HCT116 (cell line): ENCODE data around the gene C12orf43. TPM values are rescaled to one million over a fixed set of nuclear protein-coding genes. Genes with fewer than 3 reads are reported as not detected.

Source experiments
- ATAC-seq: fragments of 200-7000 bp; cut with Tn5 transposase; 2 replicates; pipeline ENCODE4 v1.9.1; 2020; ENCODE audit warnings: mild to moderate bottlenecking, moderate library complexity
- BruUV-seq: library from RNA; stranded (reverse); fragments of 400-500 nt; replicated peaks from 2 replicates; lab custom pipeline; 2021; lab: Mats Ljungman, UMichigan
- CTCF ChIA-PET: fragments of 300-600 bp; sonication (Branson Sonifier 250); formaldehyde crosslinking; loops from one replicate; lab custom pipeline; 2021; ENCODE audit warnings: antibody characterized with exemption; lab: Charles Lee
- POLR2A ChIA-PET: fragments of 300-600, 350-600 bp; sonication (Branson Sonifier 250); formaldehyde crosslinking; loops from one replicate; lab custom pipeline; 2021; ENCODE audit warnings: antibody characterized with exemption; lab: Charles Lee
- RAD21 ChIA-PET, 2 experiments: fragments of 300-600 bp; sonication (Branson Sonifier 250); formaldehyde crosslinking; loops; one replicate each; lab custom pipeline; 2023; ENCODE audit warnings: low total read pairs in 2 of 2; ENCODE audit not compliant: uncharacterized antibody in 2 of 2, unreplicated experiment in 2 of 2, low non-redundant PET in 1 of 2; lab: Charles Lee
- DNase-seq: peaks from one replicate; pipeline ENCODE4 v3.0.0-alpha.2; 2010; ENCODE audit warnings: low read depth, low spot score
- H2AFZ ChIP-seq: fragments of 200-600 bp; shearing (Covaris generic), sonication (generic); 2 replicates; pipeline ENCODE4 v1.6.1; 2017; ENCODE audit warnings: low read depth, mixed run types, mixed read lengths, antibody characterized with exemption, low read length; ENCODE audit not compliant: poor library complexity, severe bottlenecking
- H3K27ac ChIP-seq: 2 replicates; pipeline ENCODE4 v1.5.1; 2012; ENCODE audit warnings: low read depth, low read length
- H3K27me3 ChIP-seq: fragments of 200-600 bp; sonication (generic); 2 replicates; pipeline ENCODE4 v1.6.1; 2016; ENCODE audit warnings: mixed run types, low read length, mixed read lengths; ENCODE audit not compliant: insufficient read depth
- H3K36me3 ChIP-seq, 2 experiments: fragments of 200-500 bp in 1 of 2; fragments of 200-600 bp in 1 of 2; sonication (Bioruptor generic) in 1 of 2; sonication (generic) in 1 of 2; 2 replicates each; pipeline versions ENCODE4 v1.5.1 to v1.6.1; 2014 to 2016; ENCODE audit warnings: low read length in 2 of 2, inconsistent platforms in 1 of 2, mixed read lengths in 1 of 2, mixed run types in 1 of 2; ENCODE audit not compliant: insufficient read depth in 2 of 2, control insufficient read depth in 1 of 2
- H3K4me1 ChIP-seq, 2 experiments: fragments of 200-600 bp in 1 of 2; sonication (generic) in 1 of 2; 2 replicates each; pipeline versions ENCODE4 v1.5.1 to v1.6.1; 2012 to 2017; ENCODE audit warnings: low read length in 2 of 2, inconsistent platforms in 1 of 2, mild to moderate bottlenecking in 1 of 2, mixed read lengths in 1 of 2, mixed run types in 1 of 2, moderate library complexity in 1 of 2; ENCODE audit not compliant: insufficient read depth in 2 of 2, control insufficient read depth in 1 of 2
- H3K4me2 ChIP-seq: fragments of 200-600 bp; sonication (generic); 2 replicates; pipeline ENCODE4 v1.6.1; 2017; ENCODE audit warnings: mixed run types, low read length, mixed read lengths
- H3K4me3 ChIP-seq, 2 experiments: fragments of 200-600 bp in 1 of 2; sonication (generic) in 1 of 2; replicated peaks in 1 of 2; 2 replicates each; pipeline ENCODE4 v1.5.1; 2011 to 2016; ENCODE audit warnings: low read length in 2 of 2, control low read depth in 1 of 2, low read depth in 1 of 2, mild to moderate bottlenecking in 1 of 2, mixed read lengths in 1 of 2, mixed run types in 1 of 2
- H3K79me2 ChIP-seq: fragments of 200-600 bp; sonication (generic); 2 replicates; pipeline ENCODE4 v1.6.1; 2017; ENCODE audit warnings: mild to moderate bottlenecking, mixed run types, low read length, moderate library complexity, mixed read lengths; ENCODE audit not compliant: insufficient read depth
- H3K9ac ChIP-seq: fragments of 200-600 bp; sonication (generic); 2 replicates; pipeline ENCODE4 v1.6.1; 2016; ENCODE audit warnings: low read length, mixed read lengths
- H3K9me2 ChIP-seq: fragments of 200-600 bp; sonication (generic), shearing (Covaris generic); 2 replicates; pipeline ENCODE4 v1.6.1; 2017; ENCODE audit warnings: mixed run types, mild to moderate bottlenecking, moderate library complexity; ENCODE audit not compliant: insufficient read depth
- H3K9me3 ChIP-seq, 2 experiments: fragments of 200-500 bp in 1 of 2; fragments of 200-600 bp in 1 of 2; sonication (Bioruptor generic) in 1 of 2; sonication (generic) in 1 of 2; 2 replicates each; pipeline ENCODE4 v1.6.1; 2014 to 2017; ENCODE audit warnings: low read length in 2 of 2, mixed read lengths in 2 of 2, inconsistent platforms in 1 of 2, low read depth in 1 of 2, mild to moderate bottlenecking in 1 of 2, mixed run types in 1 of 2, moderate library complexity in 1 of 2; ENCODE audit not compliant: control insufficient read depth in 1 of 2, insufficient read depth in 1 of 2
- H4K20me1 ChIP-seq: fragments of 200-600 bp; sonication (generic), shearing (Covaris generic); 2 replicates; pipeline ENCODE4 v1.6.1; 2017; ENCODE audit warnings: mixed run types, mild to moderate bottlenecking, moderate library complexity; ENCODE audit not compliant: insufficient read depth
- ATF3 ChIP-seq: IDR thresholded peaks from 2 replicates; pipeline ENCODE4 v1.6.1; 2012
- CEBPB ChIP-seq: IDR thresholded peaks from 2 replicates; pipeline ENCODE4 v1.6.1; 2012; ENCODE audit warnings: low read depth
- CTCF ChIP-seq, 3 experiments: fragments of 200-600 bp in 1 of 3; sonication (generic) in 1 of 3; IDR thresholded peaks in 2 of 3; conservative IDR thresholded peaks in 1 of 3; 2 replicates each; pipeline ENCODE4 v1.5.1; 2012 to 2017; ENCODE audit warnings: low read depth in 2 of 3, low read length in 2 of 3, antibody characterized with exemption in 1 of 3, borderline replicate concordance in 1 of 3, control low read depth in 1 of 3, mild to moderate bottlenecking in 1 of 3, mixed read lengths in 1 of 3, mixed run types in 1 of 3, moderate library complexity in 1 of 3; ENCODE audit not compliant: insufficient read depth in 1 of 3
- ELF1 ChIP-seq: IDR thresholded peaks from 2 replicates; pipeline ENCODE4 v1.6.1; 2012; ENCODE audit warnings: low read depth, borderline replicate concordance
- EZH2phosphoT487 ChIP-seq: fragments of 200-600 bp; IDR thresholded peaks from 2 replicates; pipeline ENCODE4 v1.6.1; 2018; ENCODE audit warnings: antibody characterized with exemption, borderline replicate concordance
- FOSL1 ChIP-seq: IDR thresholded peaks from 2 replicates; pipeline ENCODE4 v1.6.1; 2012; ENCODE audit warnings: low read depth
- JUND ChIP-seq: IDR thresholded peaks from 2 replicates; pipeline ENCODE4 v1.6.1; 2012
- MAX ChIP-seq: IDR thresholded peaks from 2 replicates; pipeline ENCODE4 v1.6.1; 2012
- RAD21 ChIP-seq: IDR thresholded peaks from 2 replicates; pipeline ENCODE4 v1.6.1; 2012; ENCODE audit warnings: low read depth, mild to moderate bottlenecking
- SP1 ChIP-seq: IDR thresholded peaks from 2 replicates; pipeline ENCODE4 v1.6.1; 2012; ENCODE audit warnings: low read depth
- SRF ChIP-seq: IDR thresholded peaks from 2 replicates; pipeline ENCODE4 v1.6.1; 2012; ENCODE audit warnings: low read depth
- ZFX ChIP-seq: fragments of 450-650 bp; IDR thresholded peaks from 2 replicates; pipeline ENCODE4 v1.6.1; 2017
- ZNF274 ChIP-seq: fragments of 200-500 bp; sonication (Bioruptor generic); IDR thresholded peaks from 2 replicates; pipeline ENCODE4 v1.6.1; 2014; ENCODE audit warnings: mild to moderate bottlenecking, low read depth, low read length, inconsistent platforms
- intact Hi-C: fragments of 100-400 bp; cut with micrococcal nuclease; formaldehyde crosslinking; loops from 2 replicates; pipeline ENCODE4 v1.10.0; 2022
- total RNA-seq: library from RNA; stranded (reverse); gene quantifications from one replicate; pipeline ENCODE4 v1.2.1, GENCODE V29; 2021; ENCODE audit not compliant: unreplicated experiment

The C12orf43 gene
- total RNA-seq, 1 experiment from 2014 or later: 16.2 TPM

GRCh38 chr12:121033625-121034349 is 17.5 kb upstream of the C12orf43 start:
- ChIA-PET POLR2A (no interaction called here), CTCF (interaction anchor here (0.7 kb wide), 1 partner anchor 8 kb away, joined by 3 read pairs; no protein-coding TSS in a partner anchor), RAD21 (no interaction called here)
- Histone ChIP-seq H3K36me3 (no peaks in the 10 kb centered on the region), H4K20me1 (no peaks in the 10 kb centered on the region), H2AFZ (peak overlapping the region; percentile 29), H3K27me3 (no peaks in the 10 kb centered on the region), H3K27ac (peak overlapping the region; percentile 4; the same call in 1 of the 2 replicates), H3K4me3 (peak overlapping the region in 1 of 2 experiments; percentile 35; a peak in 2 of 4 replicates), H3K9me3 (no peaks in the 10 kb centered on the region), H3K9me2 (no peaks in the 10 kb centered on the region), H3K9ac (peak overlapping the region; percentile 22), H3K79me2 (no peaks in the 10 kb centered on the region), H3K4me2 (peak overlapping the region; percentile 70), H3K4me1 (peaks cover 19 to 46% of the 10 kb centered on the region in 2 experiments)
- BruUV-seq: no TSS peak
- TF ChIP-seq FOSL1 (peak; percentile 61), SP1 (peak; percentile 68), JUND (peak; percentile 55), MAX (peak; percentile 49), RAD21 (no peak), EZH2phosphoT487 (no peak)
- intact Hi-C loops: no loop called here
- peak; percentile 39 for DNase-seq
- ATAC-seq: peak; percentile 49

- ChIA-PET RAD21 (no interaction called here), POLR2A (no interaction called here), CTCF (interaction anchor here (1.5 kb wide), 1 partner anchor 21 kb away, joined by 3 read pairs; no protein-coding TSS in a partner anchor)
- H3K36me3 ChIP-seq: no peaks in the 10 kb centered on the region
- ATAC-seq: no peak
- H3K4me2 ChIP-seq: no peak overlapping the region
- intact Hi-C loops: no loop called here
- H2AFZ ChIP-seq: no peak overlapping the region
- no TSS peak for BruUV-seq
- no peak overlapping the region for H3K9ac ChIP-seq
- no peak for TF ChIP-seq RAD21
- no peak for TF ChIP-seq ATF3
- TF ChIP-seq SRF: no peak
- no peak for TF ChIP-seq ELF1
- no peak for TF ChIP-seq CEBPB
- no peak for TF ChIP-seq ZNF274
- TF ChIP-seq CTCF (IDR thresholded peaks at IDR 0.05 in 2 of 3, conservative IDR thresholded peaks at IDR 0.05 in 1 of 3; ENCODE audit: borderline replicate concordance in 1 of 3, insufficient read depth in 1 of 3, low read depth in 2 of 3, low read length in 2 of 3): no peak
- TF ChIP-seq ZFX: no peak
- no peak for DNase-seq
- no peaks in the 10 kb centered on the region for H3K79me2 ChIP-seq
- no peaks in the 10 kb centered on the region for H3K27me3 ChIP-seq
- no peaks in the 10 kb centered on the region for H3K9me3 ChIP-seq
- no peaks in the 10 kb centered on the region for H3K9me2 ChIP-seq
- H4K20me1 ChIP-seq: no peaks in the 10 kb centered on the region
- peaks cover 16 to 32% of the 10 kb centered on the region in 2 experiments for H3K4me1 ChIP-seq
- H3K4me3 ChIP-seq: no peak overlapping the region
- no peak overlapping the region for H3K27ac ChIP-seq
Observed at GRCh38 chr12:121030576-121031212, 14.4 kb upstream of the C12orf43 start.
